Thyroid gland (tissue), 4 donors: ENCODE results near the gene BIVM. TPM values are rescaled to one million over a fixed set of nuclear protein-coding genes. Genes with fewer than 3 reads are reported as not detected.

ENCODE experiments used
- DNase-seq, 2 donors: peaks; one replicate each; pipeline ENCODE4 v3.0.0-alpha.2; 2019
- H3K27ac ChIP-seq, 3 donors: fragments of 200-600 bp; sonication (generic); 1 replicate in 2 of 3; 2 replicates in 1 of 3; pipeline ENCODE4 v1.5.1; 2016 to 2019; ENCODE audit warnings: mild to moderate bottlenecking in 1 of 3, moderate library complexity in 1 of 3
- H3K27me3 ChIP-seq: fragments of 200-600 bp; sonication (generic); one replicate; pipeline ENCODE4 v1.5.1; 2019
- H3K36me3 ChIP-seq, 2 donors: fragments of 200-600 bp; sonication (generic); one replicate each; pipeline ENCODE4 v1.5.1; 2016 to 2019
- H3K4me1 ChIP-seq, 2 donors: fragments of 200-600 bp; sonication (generic); one replicate each; pipeline ENCODE4 v1.5.1; 2017 to 2019
- H3K4me3 ChIP-seq, 3 donors: fragments of 200-600 bp; sonication (generic); replicated peaks in 1 of 3; 1 replicate in 2 of 3; 2 replicates in 1 of 3; pipeline ENCODE4 v1.5.1; 2016; ENCODE audit warnings: mild to moderate bottlenecking in 1 of 3
- H3K9me3 ChIP-seq: fragments of 200-600 bp; sonication (generic); one replicate; pipeline ENCODE4 v1.5.1; 2017
- POLR2A ChIP-seq, 2 donors: fragments of 450-650 bp; IDR thresholded peaks; one replicate each; pipeline ENCODE4 v1.6.1; 2017; ENCODE audit warnings: antibody characterized with exemption in 2 of 2, mild to moderate bottlenecking in 2 of 2, moderate library complexity in 1 of 2
- WGBS, 2 donors: methylation state at CpG; one replicate each; pipeline ENCODE4 v1.1.5; 2017; 5-methylcytosine and 5-hydroxymethylcytosine counted together
- intact Hi-C: fragments of 100-400 bp; cut with DNase I; formaldehyde crosslinking; loops from one replicate; pipeline ENCODE4 v1.15.1; 2023
- total RNA-seq, 4 donors: library from RNA; depleted of rRNA; stranded (reverse); fragments of >200 nt; gene quantifications; one replicate each; pipeline ENCODE4 v1.2.3, GENCODE V29; 2016
- TF ChIP-seq, protein P1 (sequence below), 6 experiments: fragments of 200-600 bp in 3 of 6; fragments of 450-650 bp in 3 of 6; sonication (generic) in 3 of 6; IDR thresholded peaks; one replicate each; pipeline ENCODE4 v1.5.1; 2016 to 2019; ENCODE audit warnings: antibody characterized with exemption in 6 of 6, mild to moderate bottlenecking in 2 of 6, inconsistent platforms in 1 of 6, moderate library complexity in 1 of 6

BIVM gene
- total RNA-seq, 4 donors from 2014 or later = 16.5 to 27.2 (median 25.5) TPM

DNA sequence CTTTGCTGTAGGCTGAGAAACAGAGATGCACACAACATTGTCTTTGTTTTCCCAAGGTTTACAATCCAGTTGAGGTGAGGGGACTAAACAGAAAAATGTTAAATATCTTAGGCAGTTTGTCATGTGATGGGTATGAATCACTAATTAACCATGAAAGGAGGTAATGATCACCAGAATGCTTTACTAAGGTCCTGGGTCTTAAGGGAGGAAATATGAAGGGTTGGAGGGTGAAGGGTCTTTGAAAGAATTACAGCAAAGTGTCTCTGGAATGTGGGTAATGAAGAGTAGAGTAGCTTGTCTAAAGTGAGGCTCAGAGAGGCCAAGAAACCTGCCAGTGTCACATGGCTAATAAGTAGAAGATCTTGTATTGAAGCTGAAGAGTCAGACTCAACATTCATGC lies 19.0 kb downstream of the BIVM start:
- no peak for DNase-seq
- Histone ChIP-seq H3K4me3 (no peak overlapping the region), H3K9me3 (no peaks in the 10 kb centered on the region), H3K27ac (no peak overlapping the region), H3K36me3 (peaks cover 0 to 21% of the 10 kb centered on the region in 2 donors), H3K27me3 (no peaks in the 10 kb centered on the region), H3K4me1 (no peaks in the 10 kb centered on the region)
- intact Hi-C loops = no loop called here
- TF ChIP-seq, protein P1, sequence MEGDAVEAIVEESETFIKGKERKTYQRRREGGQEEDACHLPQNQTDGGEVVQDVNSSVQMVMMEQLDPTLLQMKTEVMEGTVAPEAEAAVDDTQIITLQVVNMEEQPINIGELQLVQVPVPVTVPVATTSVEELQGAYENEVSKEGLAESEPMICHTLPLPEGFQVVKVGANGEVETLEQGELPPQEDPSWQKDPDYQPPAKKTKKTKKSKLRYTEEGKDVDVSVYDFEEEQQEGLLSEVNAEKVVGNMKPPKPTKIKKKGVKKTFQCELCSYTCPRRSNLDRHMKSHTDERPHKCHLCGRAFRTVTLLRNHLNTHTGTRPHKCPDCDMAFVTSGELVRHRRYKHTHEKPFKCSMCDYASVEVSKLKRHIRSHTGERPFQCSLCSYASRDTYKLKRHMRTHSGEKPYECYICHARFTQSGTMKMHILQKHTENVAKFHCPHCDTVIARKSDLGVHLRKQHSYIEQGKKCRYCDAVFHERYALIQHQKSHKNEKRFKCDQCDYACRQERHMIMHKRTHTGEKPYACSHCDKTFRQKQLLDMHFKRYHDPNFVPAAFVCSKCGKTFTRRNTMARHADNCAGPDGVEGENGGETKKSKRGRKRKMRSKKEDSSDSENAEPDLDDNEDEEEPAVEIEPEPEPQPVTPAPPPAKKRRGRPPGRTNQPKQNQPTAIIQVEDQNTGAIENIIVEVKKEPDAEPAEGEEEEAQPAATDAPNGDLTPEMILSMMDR (IDR thresholded peaks at IDR 0.05) = no peak
- TF ChIP-seq POLR2A (IDR thresholded peaks at IDR 0.05) = no peak

DNA sequence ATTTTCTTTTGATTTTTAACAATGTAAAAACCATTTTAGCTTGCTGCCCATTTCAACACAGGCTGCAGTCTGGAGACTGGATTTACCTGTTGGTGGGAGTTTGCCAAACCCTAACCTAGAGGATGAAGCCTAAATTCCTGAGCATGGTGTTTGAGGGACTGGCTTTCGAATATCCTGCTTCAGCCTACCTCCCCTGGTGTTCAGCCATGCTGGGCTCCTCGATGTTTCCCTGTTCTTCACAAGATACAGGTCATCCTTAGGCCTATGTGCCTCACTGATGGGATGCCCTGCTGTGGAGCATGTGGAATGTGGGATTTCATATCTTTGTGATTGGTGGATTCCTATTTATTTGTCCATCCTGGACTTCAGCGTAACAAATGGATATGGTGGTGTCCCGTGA lies 26.5 kb downstream of the BIVM start:
- Histone ChIP-seq H3K4me1 (no peaks in the 10 kb centered on the region), H3K36me3 (peaks cover 10 to 20% of the 10 kb centered on the region in 2 donors), H3K27me3 (no peaks in the 10 kb centered on the region), H3K4me3 (no peak overlapping the region), H3K9me3 (no peaks in the 10 kb centered on the region), H3K27ac (no peak overlapping the region)
- DNase-seq = no peak
- intact Hi-C loops = no loop called here
- TF ChIP-seq POLR2A (IDR thresholded peaks at IDR 0.05) = no peak
- TF ChIP-seq, protein P1 (IDR thresholded peaks at IDR 0.05) = no peak
- 92 to 95% methylated on average over 4 of the region's 4 CpGs for WGBS, 2 donors

DNA sequence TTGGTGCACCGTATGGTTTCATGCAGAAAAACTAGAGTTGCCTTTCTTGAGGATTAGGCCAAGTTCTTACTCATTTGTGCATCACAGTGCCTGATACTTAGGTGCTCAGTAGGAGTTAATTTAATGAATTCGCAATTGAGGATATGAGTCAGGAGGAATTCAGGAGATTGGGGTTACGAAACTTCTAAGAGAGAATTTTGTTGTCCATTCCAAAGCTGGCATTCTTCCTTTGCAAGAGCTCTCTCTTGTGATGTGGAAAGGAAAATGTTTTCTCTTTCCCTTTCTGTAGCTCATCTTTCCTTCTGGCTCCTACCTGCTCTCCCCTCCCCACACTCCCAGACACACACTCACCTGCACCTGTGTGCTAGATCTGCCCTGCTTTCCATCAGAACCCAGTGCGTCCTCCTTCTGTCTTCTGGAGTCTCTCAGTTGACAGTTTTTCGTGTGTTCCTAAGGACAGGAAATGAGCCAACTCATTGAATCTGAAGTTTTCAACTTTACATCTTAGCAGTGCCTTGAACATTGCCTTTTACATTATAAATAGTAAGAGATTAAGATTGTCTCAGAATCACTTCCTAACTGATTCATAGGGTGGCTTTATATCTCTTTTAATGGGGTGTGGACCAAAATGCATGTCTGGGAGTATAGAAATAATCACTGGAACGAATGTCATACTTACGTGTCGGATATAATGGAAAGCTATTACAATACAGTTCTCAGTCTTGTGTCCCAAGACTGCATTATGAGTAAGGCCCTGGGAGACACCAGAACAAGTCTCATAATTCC lies 27.2 kb downstream of the BIVM start:
- H3K27ac ChIP-seq = no peak overlapping the region
- H3K4me1 ChIP-seq = no peaks in the 10 kb centered on the region
- no peaks in the 10 kb centered on the region for H3K9me3 ChIP-seq
- no peak overlapping the region for H3K4me3 ChIP-seq
- intact Hi-C loops = no loop called here
- H3K27me3 ChIP-seq = no peaks in the 10 kb centered on the region
- no peak for TF ChIP-seq POLR2A (IDR thresholded peaks at IDR 0.05)
- TF ChIP-seq, protein P1 (IDR thresholded peaks at IDR 0.05) = no peak
- peaks cover 10 to 17% of the 10 kb centered on the region in 2 donors for H3K36me3 ChIP-seq
- DNase-seq = no peak
- 90% methylated on average over 8 of the region's 8 CpGs for WGBS, 2 donors

DNA sequence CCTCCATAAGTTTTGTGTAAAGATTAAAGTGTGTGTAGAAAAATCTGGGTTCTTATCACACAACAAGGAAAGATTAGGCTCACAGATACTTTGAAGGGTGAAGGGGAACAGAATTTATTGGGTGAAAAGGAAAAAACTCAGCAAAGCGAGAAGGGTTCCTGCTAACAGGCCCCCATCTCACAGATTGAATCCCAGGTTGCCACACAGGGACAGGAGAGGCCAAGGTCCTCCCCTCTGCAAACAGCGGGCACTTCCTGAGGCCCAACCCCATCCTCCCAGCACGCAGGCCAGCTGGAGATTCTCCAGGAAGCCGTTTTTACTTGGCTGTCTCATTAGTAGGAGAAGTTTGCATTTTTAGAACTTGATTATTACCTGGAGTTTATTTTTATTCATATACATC lies 31.7 kb downstream of the BIVM start:
- peaks cover 9 to 18% of the 10 kb centered on the region in 2 donors for H3K36me3 ChIP-seq
- 57% methylated on average over 4 of the region's 4 CpGs for WGBS, 2 donors
- no peaks in the 10 kb centered on the region for H3K9me3 ChIP-seq

DNA sequence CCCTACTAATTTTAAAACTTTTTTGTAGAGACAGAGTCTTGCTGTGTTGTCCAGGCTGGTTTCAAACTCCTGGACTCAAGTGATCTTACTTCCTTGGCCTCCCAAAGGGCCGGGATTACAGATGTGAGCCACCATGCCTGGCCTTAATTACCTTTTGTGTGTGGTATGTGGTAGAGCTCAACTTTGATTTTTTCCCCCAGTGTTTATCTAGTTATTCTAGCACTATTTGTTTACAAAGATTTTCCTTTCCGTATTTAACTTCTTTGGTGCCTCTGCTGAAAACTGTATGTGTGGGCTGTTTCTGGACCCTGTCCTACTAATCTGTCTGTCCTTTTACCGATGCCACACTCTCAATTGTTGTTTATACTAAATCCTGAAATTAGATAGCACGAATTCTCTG lies 37.6 kb downstream of the BIVM start:
- Histone ChIP-seq H3K9me3 (no peaks in the 10 kb centered on the region), H3K36me3 (peaks cover 9 to 17% of the 10 kb centered on the region in 2 donors), H3K27me3 (no peaks in the 10 kb centered on the region), H3K4me3 (no peak overlapping the region), H3K27ac (no peak overlapping the region), H3K4me1 (no peaks in the 10 kb centered on the region)
- 96 to 97% methylated on average over 4 of the region's 4 CpGs for WGBS, 2 donors
- TF ChIP-seq, protein P1 (IDR thresholded peaks at IDR 0.05) = no peak
- intact Hi-C loops = no loop called here
- DNase-seq = no peak

More for the DNA sequence above, 31.7 kb downstream of the BIVM start:
- DNase-seq = no peak
- Histone ChIP-seq H3K27ac (no peak overlapping the region), H3K27me3 (no peaks in the 10 kb centered on the region), H3K4me1 (no peaks in the 10 kb centered on the region), H3K4me3 (no peak overlapping the region)
- TF ChIP-seq, protein P1 (IDR thresholded peaks at IDR 0.05) = no peak
- no peak for TF ChIP-seq POLR2A (IDR thresholded peaks at IDR 0.05)
- intact Hi-C loops = no loop called here
